HL-60/S4 treated with phorbol 12-myristate 13-acetate at 8.2 ng/mL for 4 days and 3 days (cell line): ENCODE measurements around the gene RPL34.
"Not testable (repeated sequence)": the region's sequence is repeated elsewhere in the genome, so short reads cannot be mapped to it uniquely, and the experiment has no call there.

Source experiments
- in situ Hi-C: fragments of 300-500 bp; cut with MboI; formaldehyde crosslinking; loops from 2 replicates; pipeline ENCODE4 v1.15.0; 2022; ENCODE audit warnings: low sequenced_read_pairs

RPL34 gene

DNA sequence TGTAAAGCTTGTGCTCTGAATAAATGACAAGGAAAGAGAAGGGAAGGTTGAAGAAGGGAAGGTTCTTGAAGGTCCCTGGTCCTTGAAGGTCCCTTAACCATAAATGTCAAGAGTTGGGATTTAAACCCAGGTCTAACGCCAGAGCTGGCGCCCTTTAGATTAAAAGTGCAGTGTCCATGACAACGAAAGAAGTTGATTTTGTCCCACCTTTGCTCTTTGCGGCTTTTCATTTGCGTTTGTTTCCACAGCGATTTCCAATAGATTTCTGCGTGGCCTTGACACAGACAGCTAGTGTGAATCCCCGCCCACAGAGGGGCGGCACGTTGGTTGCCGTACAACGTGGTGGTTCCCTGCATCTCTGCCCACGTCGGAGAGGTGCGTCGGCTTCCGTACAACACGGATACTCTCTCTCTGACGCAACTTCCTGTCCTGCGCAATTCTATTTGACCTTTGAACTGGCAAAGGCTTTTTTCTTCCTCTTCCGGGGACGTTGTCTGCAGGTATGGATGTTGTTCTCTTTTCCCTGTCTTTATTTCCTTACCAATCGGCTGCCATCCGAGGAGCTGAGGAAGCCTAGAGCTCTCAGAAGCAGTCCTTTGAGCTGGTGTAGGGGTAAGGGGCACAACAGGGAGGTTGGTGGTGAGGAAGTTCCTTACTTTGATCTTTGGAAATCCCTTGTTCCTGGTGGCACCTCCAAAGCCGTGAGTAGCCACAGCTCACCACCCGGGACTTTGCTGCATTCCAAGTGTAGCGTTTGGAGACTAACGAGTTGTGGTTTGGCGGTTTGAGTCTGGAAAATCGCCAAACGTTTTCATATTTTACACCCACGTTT lies at the start of gene RPL34:
TSS of gene RPL34 (plus strand) at position 476 of the 832 bp plus-strand sequence. CDS start 1,384 bp downstream, outside the sequence.
- in situ Hi-C loops = no loop called here

DNA sequence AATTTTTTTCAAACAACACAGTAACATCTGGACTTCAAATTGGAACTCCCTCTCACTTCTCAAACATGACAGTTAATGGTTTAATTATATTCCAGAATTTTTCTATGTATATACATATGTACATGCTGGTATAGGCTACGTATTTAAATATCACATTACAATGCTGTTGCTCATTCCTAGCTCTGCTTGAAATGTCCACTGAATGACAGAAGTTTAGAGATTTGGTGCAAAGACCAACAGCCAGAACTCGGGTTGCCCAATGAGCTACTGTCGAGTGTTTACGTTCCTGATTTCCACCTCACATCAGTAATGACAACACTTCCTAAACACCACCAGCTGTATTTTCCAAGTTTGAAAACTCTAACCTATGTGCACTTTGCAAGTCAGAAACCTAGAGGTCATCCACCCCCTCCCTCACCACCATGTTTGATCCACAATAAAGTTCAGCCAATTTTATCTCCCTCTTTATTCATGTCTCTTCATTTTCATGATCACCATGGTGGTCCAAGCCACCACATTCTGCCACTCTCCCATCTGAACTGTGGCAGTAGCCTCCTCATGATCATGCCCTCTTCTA lies 49.3 kb upstream of the RPL34 start:
- in situ Hi-C loops = loop anchor here (25.0 kb wide), 1 partner anchor 559 kb away; no protein-coding TSS in a partner anchor

- in situ Hi-C loops = loop anchor here (25.0 kb wide), 1 partner anchor 562 kb away; no protein-coding TSS in a partner anchor
Observed at GRCh38 chr4:108574402-108574801, 46.0 kb upstream of the RPL34 start.

DNA sequence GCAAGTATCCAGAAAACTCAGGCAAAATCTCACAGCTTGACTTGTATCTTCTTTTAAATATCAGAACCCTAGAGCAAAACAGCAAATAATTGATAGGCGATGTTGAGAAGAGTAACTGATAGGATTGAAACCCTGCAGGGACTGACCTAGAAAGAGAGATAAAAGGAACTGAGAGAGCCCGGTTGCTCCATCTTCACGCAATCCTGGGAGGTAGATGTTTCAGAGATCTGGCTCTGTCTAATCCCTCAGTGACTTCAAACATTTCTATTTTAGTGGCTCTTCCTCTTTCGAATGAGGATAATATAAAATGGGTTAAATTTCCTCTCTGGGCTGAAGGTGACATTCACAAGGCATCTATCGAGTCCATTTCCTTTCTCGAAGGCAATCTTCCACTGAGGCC lies 39.3 kb upstream of the RPL34 start:
- in situ Hi-C loops = no loop called here

DNA sequence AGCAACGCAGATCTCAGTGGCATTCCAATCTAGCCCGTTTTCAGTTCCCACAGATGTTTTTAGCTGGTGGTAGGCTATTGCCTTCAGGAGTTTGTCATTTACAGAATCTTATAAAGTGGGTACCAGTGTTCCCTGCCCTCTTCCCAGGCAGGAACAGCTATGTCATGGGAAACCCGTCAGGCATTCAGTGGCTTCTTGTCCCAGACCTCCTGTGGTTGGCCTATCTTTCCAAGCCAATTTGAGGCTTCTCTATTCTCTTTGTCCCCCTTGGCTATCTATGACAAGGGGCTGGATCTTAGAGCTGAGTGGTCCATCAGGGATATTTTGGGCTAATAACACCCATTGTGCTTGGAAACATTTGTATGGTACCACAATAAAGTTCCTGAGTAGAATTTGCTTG lies 33.6 kb upstream of the RPL34 start:
- in situ Hi-C loops = no loop called here

- in situ Hi-C loops = no loop called here
Observed at GRCh38 chr4:108588878-108589277, 31.5 kb upstream of the RPL34 start.

GRCh38 chr4:108589961-108590360 lies 30.4 kb upstream of the RPL34 start:
- in situ Hi-C loops = no loop called here

- in situ Hi-C loops = no loop called here
Observed at GRCh38 chr4:108590776-108591175, 29.6 kb upstream of the RPL34 start.

DNA sequence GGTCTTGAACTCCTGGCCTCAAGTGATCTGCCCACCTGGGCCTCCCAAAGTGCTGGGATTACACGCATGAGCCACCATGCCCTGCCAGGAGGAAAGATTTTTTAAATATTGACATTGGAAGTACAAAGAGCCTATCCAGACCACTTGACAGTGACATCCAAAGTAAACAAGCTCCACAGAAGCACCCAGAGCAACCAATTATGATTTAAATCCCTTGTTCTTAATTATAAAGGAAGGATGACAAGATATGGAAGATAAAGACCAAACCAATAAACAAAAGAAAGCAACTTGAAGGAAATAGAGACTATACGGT lies 27.7 kb upstream of the RPL34 start:
- in situ Hi-C loops = no loop called here

- in situ Hi-C loops = not testable (repeated sequence)
Observed at GRCh38 chr4:108594296-108594695, 26.1 kb upstream of the RPL34 start.

GRCh38 chr4:108596344-108596743 lies 24.0 kb upstream of the RPL34 start:
- in situ Hi-C loops = no loop called here

DNA sequence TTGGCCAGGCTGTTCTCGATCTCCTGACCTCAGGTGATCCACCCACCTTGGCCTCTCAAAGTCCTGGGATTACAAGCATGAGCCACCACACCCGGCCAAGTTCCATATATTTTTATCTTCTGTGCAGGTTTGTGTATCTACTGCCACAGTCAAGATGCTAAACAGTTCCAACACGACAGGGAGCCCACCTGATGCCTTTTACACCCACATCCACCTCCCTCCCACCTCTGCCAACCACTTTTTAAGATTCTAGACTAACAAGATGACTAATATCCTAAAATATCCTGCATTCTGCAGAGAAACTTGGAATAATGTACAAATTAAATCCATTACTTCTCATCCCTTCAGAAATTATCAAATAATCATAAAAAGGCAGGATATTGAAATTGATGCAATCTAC lies 19.3 kb upstream of the RPL34 start:
- in situ Hi-C loops = no loop called here

DNA sequence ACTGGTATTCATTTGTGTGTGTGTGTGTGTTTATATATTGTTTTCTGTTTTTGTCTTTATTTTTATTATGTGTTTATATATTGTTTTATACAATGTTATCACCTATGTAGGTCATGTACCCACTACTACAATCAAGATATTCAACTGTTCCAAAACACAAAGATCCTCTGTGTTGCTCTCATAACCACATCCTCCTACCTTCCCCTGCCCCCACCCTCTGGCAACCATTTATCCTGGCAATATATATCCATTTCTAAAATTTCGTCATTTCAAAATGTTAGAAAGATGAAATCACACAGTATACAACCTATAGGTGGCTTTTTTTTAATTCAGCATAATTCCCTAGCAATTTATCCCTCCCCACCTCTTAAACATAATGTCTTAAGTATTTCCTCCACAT lies 18.8 kb upstream of the RPL34 start:
- in situ Hi-C loops = no loop called here

GRCh38 chr4:108602163-108602562 lies 18.2 kb upstream of the RPL34 start:
- in situ Hi-C loops = no loop called here

- in situ Hi-C loops = no loop called here
Observed at GRCh38 chr4:108607079-108607815, 13.1 kb upstream of the RPL34 start.

GRCh38 chr4:108611365-108611764 lies 9.0 kb upstream of the RPL34 start:
- in situ Hi-C loops = no loop called here

- in situ Hi-C loops = no loop called here
Observed at GRCh38 chr4:108612365-108612764, 8.0 kb upstream of the RPL34 start.

GRCh38 chr4:108619372-108620100 lies 840 bp upstream of the RPL34 start:
- in situ Hi-C loops = no loop called here

GRCh38 chr4:108620933-108621905 lies 843 bp downstream of the RPL34 start:
- in situ Hi-C loops = no loop called here

GRCh38 chr4:108622022-108622421 lies 1.6 kb downstream of the RPL34 start:
- in situ Hi-C loops = no loop called here
